Stimulated activated CD8-positive, alpha-beta memory T cell treated with anti-CD3 and anti-CD28 coated beads, Interleukin-15, amount 100 ng/mL, for 24 hours (primary cell): ENCODE measurements around the gene VEGFD.
"Not testable (repeated sequence)": the region's sequence is repeated elsewhere in the genome, so short reads cannot be mapped to it uniquely, and the experiment has no call there.

ENCODE experiments used
- DNase-seq: peaks from one replicate; pipeline ENCODE4 v3.0.0-alpha.2; 2020; ENCODE audit warnings: low read depth

VEGFD gene

DNA sequence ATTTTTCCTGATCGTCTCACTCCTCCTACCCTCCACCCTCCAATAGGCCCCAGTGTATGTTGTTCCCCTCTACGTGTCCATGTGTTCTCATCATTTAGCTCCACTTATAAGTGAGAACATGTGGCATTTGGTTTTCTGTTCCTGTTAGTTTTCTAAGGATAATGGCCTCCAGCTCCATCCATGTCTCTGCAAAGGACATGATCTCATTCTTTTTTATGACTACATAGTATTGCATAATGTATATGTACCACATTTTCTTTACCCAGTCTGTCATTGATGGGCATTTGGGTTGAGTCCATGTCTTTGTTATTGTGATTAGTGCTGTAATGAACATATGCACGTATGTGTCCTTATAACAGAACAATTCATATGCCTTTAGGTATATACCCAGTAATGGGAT is 78.3 kb downstream of the VEGFD start:
- DNase-seq = not testable (repeated sequence)

DNA sequence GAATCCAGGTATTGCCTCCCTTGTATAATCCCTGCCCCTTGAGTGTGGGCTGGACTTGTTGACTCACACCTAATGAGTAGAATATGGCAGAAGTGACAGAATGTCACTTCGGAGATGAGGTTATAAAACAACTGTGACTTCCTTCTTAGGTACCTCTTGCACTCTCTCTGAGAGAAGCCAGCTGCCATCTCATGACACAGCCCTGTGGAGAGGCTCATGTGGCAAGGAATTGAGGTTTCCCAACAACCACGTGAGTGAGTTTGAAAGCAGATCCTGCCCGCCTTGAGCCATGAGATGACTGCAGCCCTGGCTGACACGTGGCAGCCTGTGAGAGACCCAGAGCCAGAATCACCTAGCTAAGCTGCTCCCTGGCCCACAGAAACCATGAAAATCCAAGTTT is 82.3 kb downstream of the VEGFD start:
- DNase-seq = no peak

DNA sequence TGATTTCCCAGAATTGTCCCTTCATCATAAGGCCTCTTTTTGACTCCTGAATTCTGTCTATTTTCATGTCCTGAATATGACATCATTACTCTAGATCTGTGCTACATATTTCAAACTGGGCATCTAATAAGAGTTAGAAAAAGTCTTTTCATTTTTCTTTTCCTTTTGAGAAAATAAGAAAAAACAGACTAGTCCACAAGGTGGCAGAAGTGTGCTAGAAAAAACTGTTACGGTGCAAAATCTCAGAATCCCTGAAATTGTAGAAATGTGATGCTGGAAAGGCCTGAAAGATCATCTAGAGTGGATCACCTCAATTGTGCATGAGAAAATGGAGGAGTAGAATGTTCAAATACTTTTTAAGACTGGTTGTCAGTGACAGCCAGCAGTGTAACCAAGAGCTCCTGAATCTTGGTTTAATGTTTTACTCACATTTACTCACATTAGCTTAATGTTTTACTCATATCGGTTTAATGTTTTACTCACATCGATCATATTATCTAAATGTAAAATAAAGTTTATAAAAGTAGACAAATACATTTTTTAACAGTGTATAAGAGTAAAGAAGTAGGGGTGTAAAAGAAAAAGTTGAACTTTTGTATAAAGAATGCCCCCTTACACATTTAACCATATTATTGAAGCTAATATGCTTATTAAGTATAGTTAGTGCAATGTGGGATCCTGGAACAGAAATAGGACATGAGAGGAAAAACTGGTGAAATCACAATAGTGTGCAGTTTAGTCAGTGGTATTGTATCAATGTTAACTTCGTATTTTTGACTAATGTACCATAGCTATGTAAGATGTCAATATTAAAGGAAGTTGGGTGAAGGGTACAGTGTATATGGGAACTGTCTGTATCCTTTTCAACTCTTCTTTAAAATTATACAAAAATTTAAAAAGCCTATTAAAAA is 84.0 kb downstream of the VEGFD start:
- no peak for DNase-seq

DNA sequence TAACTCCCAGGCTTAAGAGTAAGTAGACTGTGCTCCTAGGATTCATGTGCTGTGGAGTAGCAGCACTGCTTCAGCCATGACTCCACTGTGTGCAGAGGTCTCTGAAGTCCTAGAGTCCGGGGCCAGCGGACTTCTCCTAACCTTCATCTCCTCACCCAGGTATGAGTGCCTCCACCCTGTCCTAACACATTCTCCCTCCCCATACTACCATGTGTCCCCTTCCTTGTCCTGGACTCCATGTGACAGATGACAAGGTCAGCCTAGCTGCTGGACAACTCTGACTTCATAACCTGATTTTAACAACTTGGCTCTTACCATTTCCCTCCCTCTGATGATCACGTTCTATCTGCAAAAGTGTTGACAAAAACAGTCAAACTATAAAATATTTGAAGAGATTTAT is 85.4 kb downstream of the VEGFD start:
- no peak for DNase-seq

DNA sequence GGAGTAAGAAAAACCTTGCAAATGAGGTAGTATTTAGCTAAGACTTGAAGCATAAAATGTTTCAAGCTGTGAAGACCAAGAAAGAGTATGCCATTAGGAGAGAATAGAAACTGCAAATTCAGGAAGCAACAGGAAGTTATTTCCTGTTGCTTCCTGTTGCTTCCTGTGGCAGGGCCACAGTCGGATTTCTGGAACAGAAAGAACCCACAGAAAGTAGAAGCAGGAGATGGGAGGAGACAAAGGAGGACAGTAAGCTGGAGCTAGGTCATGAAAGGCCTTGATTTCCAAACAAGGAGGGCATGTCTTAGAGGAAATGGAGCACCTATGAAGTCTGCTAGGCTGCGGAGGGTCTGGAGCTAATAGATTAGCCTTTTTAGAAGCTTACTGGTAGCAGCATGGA is 86.0 kb downstream of the VEGFD start:
- no peak for DNase-seq
